ENCODE results near the gene ORMDL1. TPM values are rescaled to one million over a fixed set of nuclear protein-coding genes. Genes with fewer than 3 reads are reported as not detected.

The ORMDL1 gene
- total RNA-seq, 1 experiment from 2014 or later, result 83.0 TPM

GRCh38 chr2:189799030-189799331 is 14.8 kb upstream of the ORMDL1 start:
- POLR2A ChIA-PET, result interaction anchor here (0.9 to 2.0 kb wide), 3 partner anchors 9 to 138 kb away, joined by 3 to 11 read pairs (median 3); partner anchors contain the start of genes ORMDL1 and PMS1
- TF ChIP-seq CTCF (IDR thresholded peaks at IDR 0.05; ENCODE audit: unreplicated experiment), result no peak
- peaks cover 28% of the 10 kb centered on the region for H3K36me3 Mint-ChIP-seq (ENCODE audit: insufficient read depth, unreplicated experiment)
- peaks cover 31% of the 10 kb centered on the region for H3K4me1 Mint-ChIP-seq (ENCODE audit: insufficient read depth, unreplicated experiment)
- DNase-seq (ENCODE audit: unreplicated experiment), result no peak
- CTCF ChIA-PET, result interaction anchor here (0.7 to 3.4 kb wide), 17 partner anchors 9 to 297 kb away, joined by 3 to 19 read pairs (median 5); partner anchors contain the start of genes ORMDL1, OSGEPL1 and PMS1
- intact Hi-C loops (cut with micrococcal nuclease), result loop anchor here (10.0 kb wide), 1 partner anchor 136 kb away; no protein-coding TSS in a partner anchor
- no peaks in the 10 kb centered on the region for H3K9me3 Mint-ChIP-seq (ENCODE audit: unreplicated experiment)
- no peak overlapping the region for H3K27ac Mint-ChIP-seq (ENCODE audit: low read depth, unreplicated experiment)
- no peaks in the 10 kb centered on the region for H3K27me3 Mint-ChIP-seq (ENCODE audit: insufficient read depth, unreplicated experiment)
- no TSS peak for BruUV-seq (replicated peaks)
- no peak overlapping the region for H3K4me3 Mint-ChIP-seq (ENCODE audit: unreplicated experiment)

- Mint-ChIP-seq H3K4me1 (ENCODE audit: insufficient read depth, unreplicated experiment) (peaks cover 31% of the 10 kb centered on the region), H3K9me3 (ENCODE audit: unreplicated experiment) (no peaks in the 10 kb centered on the region), H3K4me3 (ENCODE audit: unreplicated experiment) (no peak overlapping the region), H3K36me3 (ENCODE audit: insufficient read depth, unreplicated experiment) (peaks cover 33% of the 10 kb centered on the region), H3K27ac (ENCODE audit: low read depth, unreplicated experiment) (peak overlapping the region; percentile 16), H3K27me3 (ENCODE audit: insufficient read depth, unreplicated experiment) (no peaks in the 10 kb centered on the region)
- peak; percentile 59 for TF ChIP-seq CTCF (IDR thresholded peaks at IDR 0.05; ENCODE audit: unreplicated experiment)
- intact Hi-C loops (cut with micrococcal nuclease), result loop anchor here (1.0 to 10.0 kb wide), 2 partner anchors 136 to 272 kb away; no protein-coding TSS in a partner anchor
- DNase-seq (ENCODE audit: unreplicated experiment), result peak; percentile 40
- no TSS peak for BruUV-seq (replicated peaks)
- CTCF ChIA-PET, result interaction anchor here (0.6 to 3.4 kb wide), 20 partner anchors 9 to 297 kb away, joined by 3 to 19 read pairs (median 4); partner anchors contain the start of genes ORMDL1, OSGEPL1 and PMS1
- POLR2A ChIA-PET, result interaction anchor here (0.6 to 2.0 kb wide), 4 partner anchors 8 to 275 kb away, joined by 3 to 11 read pairs (median 4); partner anchors contain the start of genes ORMDL1 and PMS1
These were observed 14.3 kb upstream of the ORMDL1 start for GRCh38 chr2:189798312-189799029.

- intact Hi-C loops (cut with micrococcal nuclease), result loop anchor here (1.0 to 10.0 kb wide), 2 partner anchors 137 to 272 kb away; no protein-coding TSS in a partner anchor
- Mint-ChIP-seq H3K36me3 (ENCODE audit: insufficient read depth, unreplicated experiment) (peaks cover 39% of the 10 kb centered on the region), H3K9me3 (ENCODE audit: unreplicated experiment) (no peaks in the 10 kb centered on the region), H3K4me3 (ENCODE audit: unreplicated experiment) (no peak overlapping the region), H3K27ac (ENCODE audit: low read depth, unreplicated experiment) (peak overlapping the region; percentile 16), H3K4me1 (ENCODE audit: insufficient read depth, unreplicated experiment) (peaks cover 31% of the 10 kb centered on the region), H3K27me3 (ENCODE audit: insufficient read depth, unreplicated experiment) (no peaks in the 10 kb centered on the region)
- no peak for TF ChIP-seq CTCF (IDR thresholded peaks at IDR 0.05; ENCODE audit: unreplicated experiment)
- ChIA-PET POLR2A (interaction anchor here (0.6 kb wide), 1 partner anchor 276 kb away, joined by 4 read pairs; no protein-coding TSS in a partner anchor), CTCF (interaction anchor here (0.6 to 3.4 kb wide), 15 partner anchors 8 to 273 kb away, joined by 3 to 19 read pairs (median 4); partner anchors contain the start of gene OSGEPL1)
- DNase-seq (ENCODE audit: unreplicated experiment), result no peak
- BruUV-seq (replicated peaks), result no TSS peak
These were observed 13.8 kb upstream of the ORMDL1 start for GRCh38 chr2:189797902-189798301.

GRCh38 chr2:189794310-189794709 is 10.2 kb upstream of the ORMDL1 start:
- ChIA-PET CTCF (interaction anchor here (0.7 to 1.0 kb wide), 3 partner anchors 10 to 907 kb away, joined by 3 to 4 read pairs (median 3); no protein-coding TSS in a partner anchor), POLR2A (interaction anchor here (0.7 kb wide), 1 partner anchor 1249 kb away, joined by 3 read pairs; no protein-coding TSS in a partner anchor)
- no peak for DNase-seq (ENCODE audit: unreplicated experiment)
- no peaks in the 10 kb centered on the region for H3K9me3 Mint-ChIP-seq (ENCODE audit: unreplicated experiment)
- H3K27ac Mint-ChIP-seq (ENCODE audit: low read depth, unreplicated experiment), result no peak overlapping the region
- BruUV-seq (replicated peaks), result no TSS peak
- no peaks in the 10 kb centered on the region for H3K27me3 Mint-ChIP-seq (ENCODE audit: insufficient read depth, unreplicated experiment)
- peaks cover 23% of the 10 kb centered on the region for H3K4me1 Mint-ChIP-seq (ENCODE audit: insufficient read depth, unreplicated experiment)
- no peak overlapping the region for H3K4me3 Mint-ChIP-seq (ENCODE audit: unreplicated experiment)
- TF ChIP-seq CTCF (IDR thresholded peaks at IDR 0.05; ENCODE audit: unreplicated experiment), result no peak
- peaks cover 50% of the 10 kb centered on the region for H3K36me3 Mint-ChIP-seq (ENCODE audit: insufficient read depth, unreplicated experiment)
- intact Hi-C loops (cut with micrococcal nuclease), result loop anchor here (10.0 kb wide), 1 partner anchor 140 kb away; no protein-coding TSS in a partner anchor
